ENCODE data around the gene PFKFB4.

The PFKFB4 gene

DNA sequence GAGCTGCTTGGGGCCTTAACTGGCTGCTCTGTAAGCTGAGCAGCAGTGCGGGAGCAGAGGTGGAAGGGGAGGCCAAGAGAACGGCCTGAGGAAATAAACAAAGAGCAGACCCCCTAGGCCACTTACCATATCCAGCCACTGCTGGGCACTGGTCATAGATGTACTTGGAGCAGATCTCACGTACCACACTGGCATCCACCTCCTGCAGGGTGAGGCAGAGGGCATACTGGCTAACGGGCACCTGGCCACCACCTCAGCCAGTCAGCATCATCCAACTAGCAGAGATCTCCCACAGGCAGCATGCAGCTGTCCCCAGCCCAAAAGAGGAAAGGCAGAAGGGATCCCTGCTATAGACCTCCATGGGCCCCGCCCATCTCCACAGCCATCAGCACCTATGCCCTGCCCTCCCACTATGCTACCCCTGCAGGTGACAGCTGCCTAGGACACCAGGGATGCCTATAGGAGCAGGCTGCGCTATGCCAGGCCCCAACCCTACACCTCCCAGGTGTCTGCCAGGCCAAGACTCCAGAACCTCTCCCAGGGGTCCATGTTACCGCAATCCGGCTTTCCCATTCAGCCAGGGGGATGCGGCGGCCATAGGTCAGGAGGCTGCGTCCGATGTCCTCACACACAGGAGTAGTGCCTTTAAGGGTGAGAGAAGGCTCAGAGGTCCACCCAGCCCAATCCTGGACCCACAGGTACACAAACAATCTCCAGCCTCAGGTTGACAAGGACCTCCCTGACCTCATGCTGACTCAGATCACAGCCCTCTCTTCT is 43.1 kb upstream of the PFKFB4 start:
- Histone ChIP-seq H3K4me2 (ENCODE audit: low read length) (no peak overlapping the region), H3F3A (ENCODE audit: control insufficient read depth, insufficient read depth) (peaks cover 2% of the 10 kb centered on the region; the same call in 1 of the 2 replicates), H4K20me1 (ENCODE audit: control insufficient read depth, insufficient read depth, low read depth, low read length) (peaks cover 6% of the 10 kb centered on the region; the same call in 1 of the 2 replicates), H3K9me2 (replicated peaks; ENCODE audit: control insufficient read depth, low read length) (no peaks in the 10 kb centered on the region), H3K4me3 (ENCODE audit: low read length) (no peak overlapping the region), H3K4me1 (ENCODE audit: control insufficient read depth, low read length) (no peaks in the 10 kb centered on the region), H3K36me3 (ENCODE audit: control insufficient read depth, low read length) (peaks cover 63% of the 10 kb centered on the region), H3K27me3 (ENCODE audit: control insufficient read depth, low read length) (no peaks in the 10 kb centered on the region), H3K79me2 (ENCODE audit: control insufficient read depth, low read length) (no peaks in the 10 kb centered on the region), H3K9me3 (ENCODE audit: control insufficient read depth, insufficient read depth, low read length) (no peaks in the 10 kb centered on the region), H3K27ac (ENCODE audit: low read depth, low read length) (no peak overlapping the region)
- TF ChIP-seq, protein P1, sequence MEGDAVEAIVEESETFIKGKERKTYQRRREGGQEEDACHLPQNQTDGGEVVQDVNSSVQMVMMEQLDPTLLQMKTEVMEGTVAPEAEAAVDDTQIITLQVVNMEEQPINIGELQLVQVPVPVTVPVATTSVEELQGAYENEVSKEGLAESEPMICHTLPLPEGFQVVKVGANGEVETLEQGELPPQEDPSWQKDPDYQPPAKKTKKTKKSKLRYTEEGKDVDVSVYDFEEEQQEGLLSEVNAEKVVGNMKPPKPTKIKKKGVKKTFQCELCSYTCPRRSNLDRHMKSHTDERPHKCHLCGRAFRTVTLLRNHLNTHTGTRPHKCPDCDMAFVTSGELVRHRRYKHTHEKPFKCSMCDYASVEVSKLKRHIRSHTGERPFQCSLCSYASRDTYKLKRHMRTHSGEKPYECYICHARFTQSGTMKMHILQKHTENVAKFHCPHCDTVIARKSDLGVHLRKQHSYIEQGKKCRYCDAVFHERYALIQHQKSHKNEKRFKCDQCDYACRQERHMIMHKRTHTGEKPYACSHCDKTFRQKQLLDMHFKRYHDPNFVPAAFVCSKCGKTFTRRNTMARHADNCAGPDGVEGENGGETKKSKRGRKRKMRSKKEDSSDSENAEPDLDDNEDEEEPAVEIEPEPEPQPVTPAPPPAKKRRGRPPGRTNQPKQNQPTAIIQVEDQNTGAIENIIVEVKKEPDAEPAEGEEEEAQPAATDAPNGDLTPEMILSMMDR (IDR thresholded peaks at IDR 0.05; ENCODE audit: low read depth, low read length, poor library complexity, severe bottlenecking), result no peak
- TF ChIP-seq EZH2phosphoT487 (IDR thresholded peaks at IDR 0.05; ENCODE audit: borderline replicate concordance, low read length), result no peak

DNA sequence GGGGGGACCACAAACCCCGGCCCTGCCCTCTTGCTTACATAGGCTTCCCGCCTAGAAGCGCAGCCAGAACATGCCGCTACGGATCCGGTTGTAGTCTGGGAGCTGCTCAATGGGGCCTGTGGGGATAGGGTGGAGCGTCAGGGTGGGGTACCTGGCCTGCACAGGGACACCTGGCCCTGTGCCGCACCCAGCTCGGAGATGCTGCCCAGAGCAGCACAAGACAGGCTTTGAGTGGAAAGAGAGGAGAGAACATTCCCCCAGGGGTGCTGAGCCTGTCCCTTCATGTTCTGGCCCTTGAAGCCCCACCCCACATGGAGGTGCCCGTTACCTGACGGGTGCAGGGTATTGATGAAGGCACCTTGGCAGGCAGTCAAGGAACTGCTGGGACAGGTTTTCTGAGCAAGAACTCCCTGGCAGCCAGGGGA is 42.5 kb upstream of the PFKFB4 start:
- no peaks in the 10 kb centered on the region for H3K79me2 ChIP-seq (ENCODE audit: control insufficient read depth, low read length)
- peaks cover 2% of the 10 kb centered on the region; the same call in 1 of the 2 replicates for H3F3A ChIP-seq (ENCODE audit: control insufficient read depth, insufficient read depth)
- H3K9me3 ChIP-seq (ENCODE audit: control insufficient read depth, insufficient read depth, low read length), result no peaks in the 10 kb centered on the region
- H3K4me2 ChIP-seq (ENCODE audit: low read length), result no peak overlapping the region
- H3K36me3 ChIP-seq (ENCODE audit: control insufficient read depth, low read length), result peaks cover 57% of the 10 kb centered on the region
- no peaks in the 10 kb centered on the region for H3K9me2 ChIP-seq (replicated peaks; ENCODE audit: control insufficient read depth, low read length)
- H3K27ac ChIP-seq (ENCODE audit: low read depth, low read length), result no peak overlapping the region
- no peaks in the 10 kb centered on the region for H3K4me1 ChIP-seq (ENCODE audit: control insufficient read depth, low read length)
- no peaks in the 10 kb centered on the region for H3K27me3 ChIP-seq (ENCODE audit: control insufficient read depth, low read length)
- peaks cover 6% of the 10 kb centered on the region; the same call in 1 of the 2 replicates for H4K20me1 ChIP-seq (ENCODE audit: control insufficient read depth, insufficient read depth, low read depth, low read length)
- no peak overlapping the region for H3K4me3 ChIP-seq (ENCODE audit: low read length)
- no peak for TF ChIP-seq EZH2phosphoT487 (IDR thresholded peaks at IDR 0.05; ENCODE audit: borderline replicate concordance, low read length)
- TF ChIP-seq, protein P1 (IDR thresholded peaks at IDR 0.05; ENCODE audit: low read depth, low read length, poor library complexity, severe bottlenecking), result no peak

DNA sequence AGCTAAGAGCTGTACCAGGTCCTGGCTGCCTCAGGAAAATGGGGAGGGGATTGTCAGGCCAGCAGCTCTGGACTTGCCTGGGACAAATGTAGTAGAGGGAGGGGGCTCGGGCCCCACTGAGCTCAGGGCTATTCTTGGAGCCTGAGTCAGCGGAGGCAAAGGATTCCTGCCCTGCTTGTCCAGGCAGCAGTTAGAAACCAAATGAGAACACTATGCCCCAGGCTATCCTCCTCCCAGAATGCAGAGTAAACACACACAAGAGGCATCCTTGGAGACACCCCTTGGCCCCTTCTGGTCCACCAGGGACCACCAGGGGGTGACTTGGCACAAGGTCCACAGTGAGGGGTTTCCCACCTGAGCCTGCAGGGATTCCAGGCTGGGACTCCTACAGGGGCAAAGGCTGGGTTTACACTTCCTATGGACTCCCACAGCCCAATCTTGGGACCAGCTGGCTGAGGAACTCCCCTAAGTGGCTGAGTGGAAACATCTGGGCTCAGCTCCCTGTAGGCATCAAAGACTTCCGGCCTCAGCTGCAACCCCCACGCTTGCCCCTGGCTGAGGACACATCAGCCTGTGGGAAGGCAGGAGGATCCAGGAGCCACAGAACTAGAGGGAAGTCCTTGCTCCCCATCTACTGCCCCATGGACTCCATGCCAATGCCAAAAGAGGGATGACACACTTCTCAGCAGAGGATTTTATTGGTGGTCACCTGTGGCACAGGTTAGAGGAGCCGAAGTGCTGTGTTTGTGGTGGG is 41.9 kb upstream of the PFKFB4 start:
- TF ChIP-seq, protein P1 (IDR thresholded peaks at IDR 0.05; ENCODE audit: low read depth, low read length, poor library complexity, severe bottlenecking), result no peak
- no peak for TF ChIP-seq EZH2phosphoT487 (IDR thresholded peaks at IDR 0.05; ENCODE audit: borderline replicate concordance, low read length)
- H3K27ac ChIP-seq (ENCODE audit: low read depth, low read length), result no peak overlapping the region
- peaks cover 51% of the 10 kb centered on the region for H3K36me3 ChIP-seq (ENCODE audit: control insufficient read depth, low read length)
- H3K9me2 ChIP-seq (replicated peaks; ENCODE audit: control insufficient read depth, low read length), result no peaks in the 10 kb centered on the region
- peaks cover 6% of the 10 kb centered on the region; the same call in 1 of the 2 replicates for H4K20me1 ChIP-seq (ENCODE audit: control insufficient read depth, insufficient read depth, low read depth, low read length)
- H3K79me2 ChIP-seq (ENCODE audit: control insufficient read depth, low read length), result no peaks in the 10 kb centered on the region
- no peak overlapping the region for H3K4me3 ChIP-seq (ENCODE audit: low read length)
- no peaks in the 10 kb centered on the region for H3K27me3 ChIP-seq (ENCODE audit: control insufficient read depth, low read length)
- H3K4me1 ChIP-seq (ENCODE audit: control insufficient read depth, low read length), result no peaks in the 10 kb centered on the region
- no peaks in the 10 kb centered on the region for H3K9me3 ChIP-seq (ENCODE audit: control insufficient read depth, insufficient read depth, low read length)
- peaks cover 2% of the 10 kb centered on the region; the same call in 1 of the 2 replicates for H3F3A ChIP-seq (ENCODE audit: control insufficient read depth, insufficient read depth)
- no peak overlapping the region for H3K4me2 ChIP-seq (ENCODE audit: low read length)
